ENCODE results near the gene MNX1. TPM values are rescaled to one million over a fixed set of nuclear protein-coding genes. Genes with fewer than 3 reads are reported as not detected.

MNX1 gene
- total and polyA plus RNA-seq, 9 of the 15 experiments (the other 6 are each of a cell fraction or from before 2014, with no cell fraction given) = 0.15 to 8.0 (median 1.4) TPM

DNA sequence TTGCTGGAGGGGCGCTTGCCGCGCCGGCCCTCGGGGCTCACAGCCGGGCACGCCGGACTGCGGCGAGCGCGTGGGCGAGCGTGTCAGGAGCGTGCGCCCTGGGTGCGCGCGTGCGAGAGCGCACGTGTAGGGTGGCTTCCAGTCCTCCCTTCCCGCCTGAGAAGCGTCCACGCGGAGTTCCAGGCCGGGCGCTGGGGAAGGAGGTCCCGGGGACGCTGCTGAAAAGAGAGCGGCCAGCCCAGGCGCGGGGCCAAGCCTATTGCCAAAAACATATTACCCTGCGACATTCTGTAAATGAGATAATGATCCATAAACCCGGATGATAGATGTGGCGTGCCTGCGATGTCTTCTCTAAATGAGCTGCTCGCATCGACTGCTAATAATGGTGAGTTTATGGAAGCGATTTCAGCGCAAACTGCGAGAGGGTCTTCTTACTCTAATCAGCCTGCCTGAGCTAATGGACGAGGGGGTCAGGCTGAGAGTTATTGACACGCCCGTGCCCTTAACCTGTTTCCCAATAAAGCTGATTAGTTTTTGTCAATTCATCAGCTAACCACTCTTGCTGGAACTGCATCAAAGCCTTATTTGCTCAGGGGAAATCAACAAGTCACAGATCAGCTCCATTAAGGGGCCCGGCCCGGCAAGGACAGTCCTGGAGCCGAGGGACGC lies 8.0 kb upstream of the MNX1 start:
- ChIA-PET CTCF (ENCODE audit: low intra/inter-chr PET ratio) (no interaction called here), POLR2A (interaction anchor here (0.6 to 2.4 kb wide), 4 partner anchors 8 to 366 kb away, joined by 3 to 11 read pairs (median 4); partner anchors contain the start of gene MNX1)
- in situ Hi-C loops (cut with MboI) = no loop called here
- Histone ChIP-seq H3K4me3 (no peak overlapping the region), H3K79me2 (ENCODE audit: control insufficient read depth, insufficient read depth, low read length) (no peaks in the 10 kb centered on the region), H3K27ac (ENCODE audit: extremely low read depth, low read depth, low read length) (no peak overlapping the region), H2AFZ (ENCODE audit: low read depth, low read length) (no peak overlapping the region), H4K20me1 (replicated peaks; ENCODE audit: control insufficient read depth, insufficient read depth, low read length) (0 out of 2 replicates have a peak, but pooled peaks cover 5% of the 10 kb centered on the region), H3K27me3 (ENCODE audit: control insufficient read depth in 2 of 2, insufficient read depth in 2 of 2, low read length in 2 of 2) (peaks cover 78 to 99% of the 10 kb centered on the region in 2 experiments), H3K4me1 (replicated peaks in 1 of 2; ENCODE audit: control insufficient read depth in 2 of 2, insufficient read depth in 2 of 2, low read length in 2 of 2) (peaks cover 0 to 36% of the 10 kb centered on the region in 2 experiments; a peak in 3 of 5 replicates), H3K36me3 (ENCODE audit: control insufficient read depth, insufficient read depth, low read length) (no peaks in the 10 kb centered on the region), H3K4me2 (ENCODE audit: insufficient read depth, low read length) (no peak overlapping the region), H3K9ac (ENCODE audit: insufficient read depth in 1 of 2, low read depth in 2 of 2, low read length in 2 of 2) (no peak overlapping the region), H3K9me1 (ENCODE audit: control insufficient read depth, insufficient read depth, low read length) (no peaks in the 10 kb centered on the region), H3K9me3 (replicated peaks; ENCODE audit: control insufficient read depth, insufficient read depth, low read depth, low read length) (no peaks in the 10 kb centered on the region)
- ATAC-seq = no peak
- no peak for DNase-seq (ENCODE audit: extremely low read depth in 1 of 4, low spot score in 3 of 4)
- TF ChIP-seq, protein P1, sequence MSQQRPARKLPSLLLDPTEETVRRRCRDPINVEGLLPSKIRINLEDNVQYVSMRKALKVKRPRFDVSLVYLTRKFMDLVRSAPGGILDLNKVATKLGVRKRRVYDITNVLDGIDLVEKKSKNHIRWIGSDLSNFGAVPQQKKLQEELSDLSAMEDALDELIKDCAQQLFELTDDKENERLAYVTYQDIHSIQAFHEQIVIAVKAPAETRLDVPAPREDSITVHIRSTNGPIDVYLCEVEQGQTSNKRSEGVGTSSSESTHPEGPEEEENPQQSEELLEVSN (IDR thresholded peaks at IDR 0.05; ENCODE audit: borderline replicate concordance in 1 of 2, extremely low read depth in 1 of 2, insufficient read depth in 1 of 2, insufficient read length in 1 of 2, low read depth in 1 of 2, low read length in 1 of 2, poor library complexity in 1 of 2, severe bottlenecking in 1 of 2) = peak in 1 of 2 experiments; percentile 60
- no peak for TF ChIP-seq DACH1 (IDR thresholded peaks at IDR 0.05; ENCODE audit: partially characterized antibody)
- TF ChIP-seq TCFL5 (CRISPR knock-in tag; conservative IDR thresholded peaks at IDR 0.05) = no peak
- TF ChIP-seq RBM34 (IDR thresholded peaks at IDR 0.05; ENCODE audit: borderline replicate concordance, insufficient read depth, low read length) = no peak
- TF ChIP-seq POLR2H (tag; IDR thresholded peaks at IDR 0.05; ENCODE audit: low read depth) = no peak
- peak; percentile 32; the same call in 1 of the 2 replicates for TF ChIP-seq EZH2 (IDR thresholded peaks at IDR 0.05; ENCODE audit: borderline replicate concordance, low read depth, low read length)
- no peak for TF ChIP-seq STAG1 (CRISPR knock-in tag; IDR thresholded peaks at IDR 0.05; ENCODE audit: borderline replicate concordance)
- TF ChIP-seq RAD21 (CRISPR knock-in tag; conservative IDR thresholded peaks at IDR 0.05 in 1 of 2, IDR thresholded peaks at IDR 0.05 in 1 of 2) = no peak
- no peak for TF ChIP-seq MEF2D (tag; conservative IDR thresholded peaks at IDR 0.05; ENCODE audit: low read depth)
- TF ChIP-seq, protein P2, sequence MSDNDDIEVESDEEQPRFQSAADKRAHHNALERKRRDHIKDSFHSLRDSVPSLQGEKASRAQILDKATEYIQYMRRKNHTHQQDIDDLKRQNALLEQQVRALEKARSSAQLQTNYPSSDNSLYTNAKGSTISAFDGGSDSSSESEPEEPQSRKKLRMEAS (CRISPR knock-in tag; IDR thresholded peaks at IDR 0.05) = 0 out of 2 replicates have a peak, but pooled peaks have one; percentile 26
- TF ChIP-seq POLR2B (IDR thresholded peaks at IDR 0.05; ENCODE audit: low read depth, partially characterized antibody) = no peak
- no peak for TF ChIP-seq CC2D1A (IDR thresholded peaks at IDR 0.05)
- TF ChIP-seq ETS2 (tag; IDR thresholded peaks at IDR 0.05; ENCODE audit: borderline replicate concordance, poor library complexity, severe bottlenecking) = no peak
- WGBS (ENCODE audit: insufficient coverage, low coverage, missing lambda C conversion rate) = 27% methylated on average over 47 of the region's 49 CpGs
- intact Hi-C loops (cut with micrococcal nuclease) = no loop called here
- BruUV-seq (replicated peaks) = no TSS peak
- no peak for FAIRE-seq
